A673 (cell line): ENCODE measurements around the gene ASXL1. TPM values are rescaled to one million over a fixed set of nuclear protein-coding genes. Genes with fewer than 3 reads are reported as not detected.
A peak's percentile ranks its signal among the peaks of the same experiment; 100 is the strongest.

Source experiments
- Bru-seq: library from RNA; stranded (reverse); fragments of 400-500 nt; gene quantifications from one replicate; lab custom pipeline; 2021; lab: Mats Ljungman, UMichigan
- BruChase-seq, 2 experiments: library from RNA; stranded (reverse); fragments of 400-500 nt; gene quantifications; one replicate each; lab custom pipeline; 2021; lab: Mats Ljungman, UMichigan
- BruUV-seq: library from RNA; stranded (reverse); fragments of 400-500 nt; replicated peaks from 2 replicates; lab custom pipeline; 2021; lab: Mats Ljungman, UMichigan
- CTCF ChIA-PET: fragments of 300-600 bp; sonication (Branson Sonifier 250); formaldehyde crosslinking; loops from one replicate; lab custom pipeline; 2022; ENCODE audit warnings: antibody characterized with exemption; lab: Charles Lee
- POLR2A ChIA-PET: fragments of 300-600 bp; sonication (Branson Sonifier 250); formaldehyde crosslinking; loops from one replicate; lab custom pipeline; 2022; ENCODE audit warnings: antibody characterized with exemption; ENCODE audit not compliant: low non-redundant PET; lab: Charles Lee
- DNase-seq: peaks from one replicate; pipeline ENCODE4 v3.0.0-alpha.2; 2015; ENCODE audit warnings: low spot score
- H3K27ac ChIP-seq: fragments of 200-600 bp; sonication (generic); 2 replicates; pipeline ENCODE4 v1.5.1; 2016; ENCODE audit warnings: mixed run types, low read depth, mild to moderate bottlenecking, mixed read lengths, antibody characterized with exemption, low read length; ENCODE audit not compliant: poor library complexity, severe bottlenecking
- H3K27me3 ChIP-seq: fragments of 200-600 bp; sonication (generic); replicated peaks from 2 replicates; pipeline ENCODE4 v1.6.1; 2017; ENCODE audit warnings: mixed run types, low read depth, mild to moderate bottlenecking, mixed read lengths, antibody characterized with exemption, low read length; ENCODE audit not compliant: insufficient read depth, poor library complexity
- H3K36me3 ChIP-seq: fragments of 200-600 bp; sonication (generic); 2 replicates; pipeline ENCODE4 v1.6.1; 2016; ENCODE audit warnings: mixed run types, mild to moderate bottlenecking, mixed read lengths, antibody characterized with exemption, low read length; ENCODE audit not compliant: insufficient read depth, poor library complexity, severe bottlenecking
- H3K4me1 ChIP-seq: fragments of 200-600 bp; sonication (generic); 2 replicates; pipeline ENCODE4 v1.6.1; 2017; ENCODE audit warnings: mixed run types, mild to moderate bottlenecking, mixed read lengths, antibody characterized with exemption, low read length; ENCODE audit not compliant: insufficient read depth, poor library complexity, severe bottlenecking
- H3K4me3 ChIP-seq: fragments of 200-600 bp; sonication (generic); 2 replicates; pipeline ENCODE4 v1.5.1; 2016; ENCODE audit warnings: low read depth, mixed run types, mild to moderate bottlenecking, mixed read lengths, low read length; ENCODE audit not compliant: poor library complexity, severe bottlenecking
- H3K9me3 ChIP-seq: fragments of 200-600 bp; sonication (generic); 2 replicates; pipeline ENCODE4 v1.6.1; 2016; ENCODE audit warnings: mixed run types, low read depth, mild to moderate bottlenecking, mixed read lengths, antibody characterized with exemption, low read length; ENCODE audit not compliant: poor library complexity, severe bottlenecking
- CTCF ChIP-seq: fragments of 300-800, 200-600 bp; sonication (generic); conservative IDR thresholded peaks from 2 replicates; pipeline ENCODE4 v1.5.1; 2017; ENCODE audit warnings: low read depth, mild to moderate bottlenecking, antibody characterized with exemption, low read length, moderate library complexity, mixed read lengths
- EZH2 ChIP-seq: fragments of 200-600 bp; sonication (generic); IDR thresholded peaks from 2 replicates; pipeline ENCODE4 v1.6.1; 2017; ENCODE audit warnings: borderline replicate concordance, low read depth, mild to moderate bottlenecking, mixed read lengths, antibody characterized with exemption, low read length; ENCODE audit not compliant: poor library complexity, severe bottlenecking
- intact Hi-C: fragments of 100-400 bp; cut with micrococcal nuclease; formaldehyde crosslinking; loops from one replicate; pipeline ENCODE4 v1.10.0; 2022; ENCODE audit not compliant: unreplicated experiment
- long read RNA-seq: library from polyadenylated mRNA; stranded (forward); transcript quantifications from one replicate; pipeline ENCODE4 v2.0.0, GENCODE V29; 2022
- total RNA-seq: library from RNA; stranded (reverse); gene quantifications from 2 replicates; pipeline ENCODE4 v1.2.3, GENCODE V29; 2021

ASXL1 gene
- total RNA-seq (96.9 and 101 TPM in 2 replicates), Bru-seq, nascent RNA (percentile 93 among the genes with signal in this experiment), BruChase-seq, experiment 1, labeled RNA remaining after a 2-hour chase (percentile 91 among the genes with signal in this experiment), BruChase-seq, experiment 2, labeled RNA remaining after a 6-hour chase (percentile 92 among the genes with signal in this experiment)
- long read RNA-seq, partial matches to known transcripts = 6 of 30 reads
- long read RNA-seq, other reads (novel, unspliced or antisense) = 23 of 30 reads

GRCh38 chr20:32357869-32358631, at the start of gene ASXL1:
Gene ASXL1, plus strand, starts transcription at chr20:32358331. Its CDS starts 445 bp downstream, at chr20:32358776.
- CTCF ChIA-PET = interaction anchor here (0.7 kb wide), 1 partner anchor 89 kb away, joined by 3 read pairs; no protein-coding TSS in a partner anchor
- Histone ChIP-seq H3K36me3 (no peaks in the 10 kb centered on the region), H3K4me3 (peak within 1 kb of the TSS; percentile 92), H3K4me1 (peaks cover 31% of the 10 kb centered on the region), H3K27me3 (no peaks in the 10 kb centered on the region), H3K9me3 (no peaks in the 10 kb centered on the region), H3K27ac (peak within 1 kb of the TSS; percentile 97)
- no TSS peak for BruUV-seq
- no peak for TF ChIP-seq EZH2
- no peak for TF ChIP-seq CTCF
- DNase-seq = peak; percentile 99
- POLR2A ChIA-PET = interaction anchor here (0.7 kb wide), 3 partner anchors 29 to 1195 kb away, joined by 4 to 8 read pairs (median 6); no protein-coding TSS in a partner anchor
- intact Hi-C loops = no loop called here

GRCh38 chr20:32312718-32313424, 45.3 kb upstream of the ASXL1 start:
- TF ChIP-seq EZH2 (no peak), CTCF (no peak)
- POLR2A ChIA-PET = no interaction called here
- CTCF ChIA-PET = no interaction called here

GRCh38 chr20:32314768-32315167, 43.4 kb upstream of the ASXL1 start:
- H3K36me3 ChIP-seq = peaks cover 12% of the 10 kb centered on the region
- TF ChIP-seq CTCF (no peak), EZH2 (no peak)
- ChIA-PET POLR2A (no interaction called here), CTCF (no interaction called here)
- DNase-seq = no peak
- BruUV-seq = no TSS peak
- H3K9me3 ChIP-seq = no peaks in the 10 kb centered on the region
- no peaks in the 10 kb centered on the region for H3K27me3 ChIP-seq
- intact Hi-C loops = no loop called here
- no peaks in the 10 kb centered on the region for H3K4me1 ChIP-seq
- H3K27ac ChIP-seq = no peak overlapping the region
- no peak overlapping the region for H3K4me3 ChIP-seq

More at GRCh38 chr20:32312718-32313424, 45.3 kb upstream of the ASXL1 start:
- no peaks in the 10 kb centered on the region for H3K9me3 ChIP-seq
- H3K36me3 ChIP-seq = peaks cover 14% of the 10 kb centered on the region
- no peaks in the 10 kb centered on the region for H3K27me3 ChIP-seq
- intact Hi-C loops = no loop called here
- no peak overlapping the region for H3K27ac ChIP-seq
- no peak for DNase-seq
- no peaks in the 10 kb centered on the region for H3K4me1 ChIP-seq
- no TSS peak for BruUV-seq
- H3K4me3 ChIP-seq = no peak overlapping the region
